IMR-90 (cell line): ENCODE measurements around the gene KCNK5. TPM values are rescaled to one million over a fixed set of nuclear protein-coding genes. Genes with fewer than 3 reads are reported as not detected.
A peak's percentile ranks its signal among the peaks of the same experiment; 100 is the strongest.

Experiments
- ATAC-seq: fragments of 200-7000 bp; cut with Tn5 transposase; 2 replicates; pipeline ENCODE4 v1.9.1; 2020; ENCODE audit warnings: low read depth, mild to moderate bottlenecking, moderate library complexity
- BruUV-seq: library from RNA; stranded (reverse); fragments of 400-500 nt; replicated peaks from 2 replicates; lab custom pipeline; 2021; lab: Mats Ljungman, UMichigan
- CTCF ChIA-PET: fragments of 300-600 bp; formaldehyde crosslinking; extraction: SDS; loops from one replicate; lab custom pipeline; 2021; ENCODE audit warnings: antibody characterized with exemption; lab: Yijun Ruan, JAX
- POLR2A ChIA-PET: fragments of 300-600 bp; sonication (Branson Sonifier 250); formaldehyde crosslinking; loops from one replicate; lab custom pipeline; 2022; ENCODE audit warnings: antibody characterized with exemption; ENCODE audit not compliant: unreplicated experiment; lab: Charles Lee
- DNase-seq: peaks from one replicate; pipeline ENCODE4 v3.0.0; 2013
- H2AFZ ChIP-seq: replicated peaks from 2 replicates; pipeline ENCODE3; 2013; ENCODE audit warnings: low read length, mild to moderate bottlenecking; ENCODE audit not compliant: poor library complexity
- H2AK5ac ChIP-seq: 2 replicates; pipeline ENCODE4 v1.6.1; 2013; ENCODE audit warnings: low read depth, low read length, inconsistent platforms
- H2AK9ac ChIP-seq: replicated peaks from 2 replicates; pipeline ENCODE3; 2013; ENCODE audit warnings: mild to moderate bottlenecking, low read depth, low read length, moderate library complexity; ENCODE audit not compliant: poor library complexity
- H2BK120ac ChIP-seq: 2 replicates; pipeline ENCODE4 v1.6.1; 2013; ENCODE audit warnings: low read depth, low read length, inconsistent platforms
- H2BK15ac ChIP-seq: 3 replicates; pipeline ENCODE4 v1.6.1; 2013; ENCODE audit warnings: low read depth, low read length, inconsistent platforms
- H2BK20ac ChIP-seq: 2 replicates; pipeline ENCODE4 v1.6.1; 2013; ENCODE audit warnings: low read depth, mild to moderate bottlenecking, inconsistent platforms, low read length, moderate library complexity
- H2BK5ac ChIP-seq: 2 replicates; pipeline ENCODE4 v1.6.1; 2013; ENCODE audit warnings: mild to moderate bottlenecking, low read depth, low read length, inconsistent platforms; ENCODE audit not compliant: poor library complexity, severe bottlenecking
- H3K14ac ChIP-seq: replicated peaks from 2 replicates; pipeline ENCODE4 v1.6.1; 2013; ENCODE audit warnings: low read depth, low read length, inconsistent platforms
- H3K18ac ChIP-seq: 2 replicates; pipeline ENCODE4 v1.6.1; 2013; ENCODE audit warnings: low read depth, low read length, control low read depth
- H3K23ac ChIP-seq: 2 replicates; pipeline ENCODE4 v1.6.1; 2013; ENCODE audit warnings: low read depth, low read length, inconsistent platforms
- H3K27ac ChIP-seq: 2 replicates; pipeline ENCODE4 v1.5.1; 2013; ENCODE audit warnings: mild to moderate bottlenecking, control low read depth, low read length; ENCODE audit not compliant: insufficient read depth
- H3K27me3 ChIP-seq: 2 replicates; pipeline ENCODE4 v1.6.1; 2013; ENCODE audit warnings: low read length; ENCODE audit not compliant: control insufficient read depth, insufficient read depth
- H3K36me3 ChIP-seq: 2 replicates; pipeline ENCODE4 v1.6.1; 2013; ENCODE audit warnings: low read length, mixed read lengths; ENCODE audit not compliant: control insufficient read depth, insufficient read depth
- H3K4ac ChIP-seq: 2 replicates; pipeline ENCODE4 v1.6.1; 2013; ENCODE audit warnings: low read depth, low read length, inconsistent platforms
- H3K4me1 ChIP-seq: 2 replicates; pipeline ENCODE4 v1.6.1; 2013; ENCODE audit warnings: low read length, mixed read lengths; ENCODE audit not compliant: control insufficient read depth, insufficient read depth
- H3K4me2 ChIP-seq: 2 replicates; pipeline ENCODE4 v1.6.1; 2013; ENCODE audit warnings: low read depth, mild to moderate bottlenecking, control low read depth, low read length, moderate library complexity
- H3K4me3 ChIP-seq: 2 replicates; pipeline ENCODE4 v1.5.1; 2013; ENCODE audit warnings: low read depth, mild to moderate bottlenecking, control low read depth, low read length, moderate library complexity; ENCODE audit not compliant: insufficient read depth
- H3K56ac ChIP-seq: 2 replicates; pipeline ENCODE4 v1.6.1; 2013; ENCODE audit warnings: low read length, inconsistent platforms; ENCODE audit not compliant: insufficient read depth; ENCODE audit errors: extremely low read depth
- H3K79me1 ChIP-seq, 2 experiments: 2 replicates each; pipeline ENCODE4 v1.6.1; 2013; ENCODE audit warnings: low read length in 2 of 2, inconsistent platforms in 1 of 2, low read depth in 1 of 2
- H3K9ac ChIP-seq: 2 replicates; pipeline ENCODE4 v1.6.1; 2013; ENCODE audit warnings: low read depth, low read length, control low read depth
- H3K9me1 ChIP-seq: 2 replicates; pipeline ENCODE4 v1.6.1; 2013; ENCODE audit warnings: low read length, inconsistent platforms; ENCODE audit not compliant: insufficient read depth
- H3K9me3 ChIP-seq: 2 replicates; pipeline ENCODE4 v1.6.1; 2013; ENCODE audit warnings: low read length; ENCODE audit not compliant: control insufficient read depth, insufficient read depth
- H4K20me1 ChIP-seq: 2 replicates; pipeline ENCODE4 v1.6.1; 2013; ENCODE audit warnings: low read length, inconsistent platforms; ENCODE audit not compliant: insufficient read depth
- H4K5ac ChIP-seq: 2 replicates; pipeline ENCODE4 v1.6.1; 2013; ENCODE audit warnings: mild to moderate bottlenecking, low read depth, low read length, control low read depth
- H4K8ac ChIP-seq, 2 experiments: 2 replicates each; pipeline ENCODE4 v1.6.1; 2013; ENCODE audit warnings: low read depth in 2 of 2, low read length in 2 of 2, control low read depth in 1 of 2, inconsistent platforms in 1 of 2
- H4K91ac ChIP-seq: 2 replicates; pipeline ENCODE4 v1.6.1; 2013; ENCODE audit warnings: low read depth, low read length, inconsistent platforms; ENCODE audit not compliant: insufficient read depth
- BHLHE40 ChIP-seq: fragments of 150-350 bp; IDR thresholded peaks from 2 replicates; pipeline ENCODE4 v1.6.1; 2016; ENCODE audit warnings: mild to moderate bottlenecking, low read depth, low read length
- CEBPB ChIP-seq: IDR thresholded peaks from 2 replicates; pipeline ENCODE4 v1.6.1; 2012; ENCODE audit warnings: low read depth, low read length, improper control_type of control experiment
- CHD1 ChIP-seq: IDR thresholded peaks from 2 replicates; pipeline ENCODE4 v1.6.1; 2012; ENCODE audit warnings: low read depth, low read length, improper control_type of control experiment
- ELK1 ChIP-seq: fragments of 150-350 bp; IDR thresholded peaks from 2 replicates; pipeline ENCODE4 v1.6.1; 2016; ENCODE audit warnings: low read depth, mild to moderate bottlenecking, low read length, moderate library complexity, borderline replicate concordance
- FOS ChIP-seq: fragments of 150-350 bp; IDR thresholded peaks from 2 replicates; pipeline ENCODE4 v1.6.1; 2016; ENCODE audit warnings: low read depth, low read length
- MAFK ChIP-seq: IDR thresholded peaks from 2 replicates; pipeline ENCODE4 v1.6.1; 2012; ENCODE audit warnings: low read depth, low read length, improper control_type of control experiment
- MAZ ChIP-seq: IDR thresholded peaks from 2 replicates; pipeline ENCODE4 v1.6.1; 2012; ENCODE audit warnings: low read depth, mild to moderate bottlenecking, low read length, improper control_type of control experiment, moderate library complexity, borderline replicate concordance
- MXI1 ChIP-seq: IDR thresholded peaks from 2 replicates; pipeline ENCODE4 v1.6.1; 2012; ENCODE audit warnings: low read depth, mild to moderate bottlenecking, low read length, moderate library complexity, borderline replicate concordance
- NFE2L2 ChIP-seq: fragments of 150-350 bp; IDR thresholded peaks from 2 replicates; pipeline ENCODE4 v1.6.1; 2016; ENCODE audit warnings: low read depth, mild to moderate bottlenecking, low read length
- RAD21 ChIP-seq: IDR thresholded peaks from 2 replicates; pipeline ENCODE4 v1.6.1; 2012; ENCODE audit warnings: low read length, improper control_type of control experiment
- RCOR1 ChIP-seq: IDR thresholded peaks from 2 replicates; pipeline ENCODE4 v1.6.1; 2012; ENCODE audit warnings: mild to moderate bottlenecking, low read length, improper control_type of control experiment; ENCODE audit not compliant: insufficient replicate concordance
- RFX5 ChIP-seq: IDR thresholded peaks from 2 replicates; pipeline ENCODE4 v1.8.0; 2012; ENCODE audit warnings: low read depth, mild to moderate bottlenecking, low read length, moderate library complexity
- SMC3 ChIP-seq: fragments of 150-350 bp; IDR thresholded peaks from 2 replicates; pipeline ENCODE4 v1.6.1; 2016; ENCODE audit warnings: low read depth, mild to moderate bottlenecking, antibody characterized with exemption, low read length, moderate library complexity
- USF2 ChIP-seq: fragments of 150-350 bp; IDR thresholded peaks from 2 replicates; pipeline ENCODE4 v1.6.1; 2017; ENCODE audit warnings: mild to moderate bottlenecking, antibody characterized with exemption, low read length, low read depth
- WGBS, 2 experiments: methylation state at CpG; one replicate each; pipeline versions ENCODE4 v1.1.5 to v1.1.7; 2013; ENCODE audit warnings: missing lambda C conversion rate in 2 of 2; ENCODE audit not compliant: insufficient read length in 1 of 2; ENCODE audit errors: extremely low coverage in 2 of 2; 5-methylcytosine and 5-hydroxymethylcytosine counted together
- dilution Hi-C: fragments of 300-500 bp; cut with HindIII; formaldehyde crosslinking; loops from one replicate; pipeline ENCODE4 v1.14.3; 2018; ENCODE audit warnings: low sequenced_read_pairs; ENCODE audit not compliant: unreplicated experiment
- in situ Hi-C: fragments of 300-500 bp; cut with MboI; formaldehyde crosslinking; loops from 3 replicates; pipeline ENCODE4 v1.14.3; 2019; ENCODE audit warnings: low sequenced_read_pairs, inconsistent platforms, mixed read lengths
- intact Hi-C: fragments of 100-400 bp; cut with micrococcal nuclease; formaldehyde crosslinking; loops from 2 replicates; pipeline ENCODE4 v1.10.0; 2022
- polyA plus RNA-seq, 3 experiments: library from polyadenylated mRNA; depleted of rRNA; stranded (reverse); fragments of >200 nt; gene quantifications; 2 replicates each; pipeline ENCODE4 v1.2.3, GENCODE V29; 2012; ENCODE audit warnings: low replicate concordance in 1 of 3
- total RNA-seq: library from RNA; depleted of rRNA; stranded (reverse); fragments of >200 nt; gene quantifications from 2 replicates; pipeline ENCODE4 v1.2.3, GENCODE V29; 2012

KCNK5 gene
- total and polyA plus RNA-seq, 2 of the 4 experiments (the other 2 are of a cell fraction) = not detected

- no peak overlapping the region for H3K4me2 ChIP-seq
- no peaks in the 10 kb centered on the region for H4K20me1 ChIP-seq
- H3K18ac ChIP-seq = no peak overlapping the region
- no peak overlapping the region for H4K91ac ChIP-seq
- ATAC-seq (no peak), DNase-seq (no peak)
- in situ Hi-C loops (no loop called here), intact Hi-C loops (no loop called here), dilution Hi-C loops (no loop called here)
- ChIA-PET POLR2A (no interaction called here), CTCF (no interaction called here)
- H2BK5ac ChIP-seq = no peak overlapping the region
- H2AFZ ChIP-seq = peak overlapping the region; percentile 11
- no TSS peak for BruUV-seq
- H3K4ac ChIP-seq = no peak overlapping the region
- H3K79me1 ChIP-seq = no peaks in the 10 kb centered on the region
- no peak overlapping the region for H2BK20ac ChIP-seq
- no peak overlapping the region for H3K23ac ChIP-seq
- no peak overlapping the region for H4K8ac ChIP-seq
- H3K36me3 ChIP-seq = no peaks in the 10 kb centered on the region
- no peaks in the 10 kb centered on the region for H3K9me3 ChIP-seq
- H3K14ac ChIP-seq = no peak overlapping the region
- H3K4me1 ChIP-seq = no peaks in the 10 kb centered on the region
- no peaks in the 10 kb centered on the region for H3K9me1 ChIP-seq
- H3K27me3 ChIP-seq = no peaks in the 10 kb centered on the region
- no peak overlapping the region for H3K27ac ChIP-seq
- no peak overlapping the region for H2AK5ac ChIP-seq
- no peak overlapping the region for H2BK15ac ChIP-seq
- H3K9ac ChIP-seq = no peak overlapping the region
- no CpG with 5 or more reads among the region's 5 CpGs for WGBS, 2 experiments
- H2AK9ac ChIP-seq = no peak overlapping the region
- no peak overlapping the region for H3K4me3 ChIP-seq
- H3K56ac ChIP-seq = no peak overlapping the region
- no peak overlapping the region for H2BK120ac ChIP-seq
- no peak overlapping the region for H4K5ac ChIP-seq
- no peak for TF ChIP-seq CHD1
- no peak for TF ChIP-seq MAFK
- TF ChIP-seq NFE2L2 = no peak
- TF ChIP-seq USF2 = no peak
- no peak for TF ChIP-seq MAZ
- no peak for TF ChIP-seq CEBPB
- TF ChIP-seq SMC3 = no peak
- no peak for TF ChIP-seq FOS
- TF ChIP-seq RFX5 = no peak
- TF ChIP-seq ELK1 = no peak
- TF ChIP-seq MXI1 = no peak
- no peak for TF ChIP-seq BHLHE40
- no peak for TF ChIP-seq RCOR1
- TF ChIP-seq RAD21 = no peak
These were observed 18.5 kb upstream of the KCNK5 start for GRCh38 chr6:39247667-39248194.
